Measurements from ENCODE around the gene PDLIM3. TPM values are rescaled to one million over a fixed set of nuclear protein-coding genes. Genes with fewer than 3 reads are reported as not detected.

PDLIM3 gene
- total and polyA plus RNA-seq, 2 experiments from 2014 or later, result 8.5 to 18.0 TPM

- TF ChIP-seq ZNF462 (CRISPR knock-in tag; IDR thresholded peaks at IDR 0.05), result no peak
Measured at GRCh38 chr4:185532795-185533324, 2.4 kb downstream of the PDLIM3 start (continued).

GRCh38 chr4:185532293-185532692 is 3.0 kb downstream of the PDLIM3 start:
- Mint-ChIP-seq H3K27ac (no peak overlapping the region), H3K4me1 (peaks cover 4% of the 10 kb centered on the region; the same call in 2 of the 3 replicates), H3K9me3 (no peaks in the 10 kb centered on the region), H3K27me3 (ENCODE audit: insufficient read depth, low read depth, poor library complexity) (peaks cover 7% of the 10 kb centered on the region), H3K4me3 (no peak overlapping the region), H3K36me3 (ENCODE audit: low read depth) (no peaks in the 10 kb centered on the region)
- DNase-seq (ENCODE audit: low spot score), result no peak
- Histone ChIP-seq H3K9me2 (ENCODE audit: insufficient read depth) (no peaks in the 10 kb centered on the region), H3K4me2 (no peak overlapping the region), H3F3A (replicated peaks; ENCODE audit: low read depth) (no peaks in the 10 kb centered on the region; the same call in 1 of the 2 replicates), H2AFZ (no peak overlapping the region), H3K79me2 (replicated peaks; ENCODE audit: insufficient read depth) (no peaks in the 10 kb centered on the region), H3K27ac (ENCODE audit: low read depth) (no peak overlapping the region), H4K20me1 (replicated peaks; ENCODE audit: insufficient read depth) (no peaks in the 10 kb centered on the region), H3K27me3 (ENCODE audit: insufficient read depth) (peaks cover 36% of the 10 kb centered on the region), H3K36me3 (ENCODE audit: insufficient read depth) (no peaks in the 10 kb centered on the region), H3K4me3 (no peak overlapping the region), H3K4me1 (ENCODE audit: insufficient read depth) (peaks cover 9% of the 10 kb centered on the region)
- ATAC-seq, result no peak
- TF ChIP-seq JUNB (IDR thresholded peaks at IDR 0.05; ENCODE audit: unreplicated experiment) (no peak), NANOG (IDR thresholded peaks at IDR 0.05; ENCODE audit: borderline replicate concordance) (no peak), ZNF331 (CRISPR knock-in tag; IDR thresholded peaks at IDR 0.05; ENCODE audit: low read depth) (no peak), POLR2AphosphoS5 (IDR thresholded peaks at IDR 0.05; ENCODE audit: low read depth) (no peak), EZH2 (IDR thresholded peaks at IDR 0.05; ENCODE audit: low read depth, unreplicated experiment) (no peak), ETS1 (IDR thresholded peaks at IDR 0.05) (no peak), ZNF462 (CRISPR knock-in tag; IDR thresholded peaks at IDR 0.05) (no peak), EZH2phosphoT487 (IDR thresholded peaks at IDR 0.05; ENCODE audit: unreplicated experiment) (no peak), CREB1 (CRISPR knock-in tag; IDR thresholded peaks at IDR 0.05; ENCODE audit: low read depth) (no peak)

All from GM23338 (cell line).